WTC11 (cell line): ENCODE results near the gene FOXQ1.

Experiments used
- CTCF ChIP-seq: fragments of 200-600 bp; IDR thresholded peaks from 2 replicates; pipeline ENCODE4 v1.8.0; 2022; ENCODE audit warnings: antibody characterized with exemption
- NR2C2 ChIP-seq: sonication (generic); formaldehyde crosslinking; IDR thresholded peaks from 2 replicates; pipeline ENCODE4 v1.8.0; 2022; ENCODE audit warnings: mild to moderate bottlenecking, missing genetic modification reagents
- ZNF232 ChIP-seq: sonication (generic); formaldehyde crosslinking; IDR thresholded peaks from 2 replicates; pipeline ENCODE4 v1.8.0; 2022; ENCODE audit warnings: mild to moderate bottlenecking, missing genetic modification reagents

GRCh38 chr6:1291381-1291780 is 20.5 kb upstream of the FOXQ1 start:
- TF ChIP-seq CTCF (no peak), NR2C2 (no peak), ZNF232 (CRISPR knock-in tag) (no peak)
